NCI-H2107 treated with DMSO at 0.1 percent for 48 hours (cell line): ENCODE data around the gene DTNBP1.

ENCODE experiments used
- DNase-seq: peaks from one replicate; lab custom pipeline; 2025; ENCODE audit not compliant: unreplicated experiment; lab: John Stamatoyannopoulos, UW

The DTNBP1 gene

GRCh38 chr6:15504581-15505350 lies 158.1 kb downstream of the DTNBP1 start:
- peak; percentile 22 for DNase-seq

GRCh38 chr6:15504040-15504495 lies 158.8 kb downstream of the DTNBP1 start:
- DNase-seq, result no peak

- DNase-seq, result no peak
Measured at GRCh38 chr6:15503346-15503680, 159.5 kb downstream of the DTNBP1 start.

- no peak for DNase-seq
Measured at GRCh38 chr6:15502446-15503345, 160.1 kb downstream of the DTNBP1 start.

- DNase-seq, result peak; percentile 18
Measured at GRCh38 chr6:15501826-15502445, 160.9 kb downstream of the DTNBP1 start.

- no peak for DNase-seq
Measured at GRCh38 chr6:15500901-15501825, 161.7 kb downstream of the DTNBP1 start.

- no peak for DNase-seq
Measured at GRCh38 chr6:15500078-15500740, 162.6 kb downstream of the DTNBP1 start.

- no peak for DNase-seq
Measured at GRCh38 chr6:15499591-15499990, 163.2 kb downstream of the DTNBP1 start.

GRCh38 chr6:15499125-15499524 lies 163.7 kb downstream of the DTNBP1 start:
- no peak for DNase-seq

- DNase-seq, result no peak
Measured at GRCh38 chr6:15498640-15499039, 164.2 kb downstream of the DTNBP1 start.

- no peak for DNase-seq
Measured at GRCh38 chr6:15496345-15497131, 166.3 kb downstream of the DTNBP1 start.

- DNase-seq, result no peak
Measured at GRCh38 chr6:15495375-15495901, 167.4 kb downstream of the DTNBP1 start.

GRCh38 chr6:15493437-15494168 lies 169.2 kb downstream of the DTNBP1 start:
- no peak for DNase-seq

- no peak for DNase-seq
Measured at GRCh38 chr6:15491986-15492269, 170.9 kb downstream of the DTNBP1 start.

GRCh38 chr6:15491255-15491985 lies 171.4 kb downstream of the DTNBP1 start:
- DNase-seq, result no peak

- DNase-seq, result no peak
Measured at GRCh38 chr6:15490242-15491100, 172.4 kb downstream of the DTNBP1 start.
